HCEC 1CT (cell line): ENCODE data around the gene ARID2.
A peak's percentile ranks its signal among the peaks of the same experiment; 100 is the strongest.

Experiments
- DNase-seq: peaks from one replicate; pipeline ENCODE4 v3.0.0-alpha.2; 2017

ARID2 gene

GRCh38 chr12:45763381-45763780 lies 33.9 kb downstream of the ARID2 start:
- DNase-seq = no peak

- no peak for DNase-seq
Observed at GRCh38 chr12:45768194-45768593, 38.7 kb downstream of the ARID2 start.

- DNase-seq = no peak
Observed at GRCh38 chr12:45773747-45774146, 44.2 kb downstream of the ARID2 start.

- DNase-seq = no peak
Observed at GRCh38 chr12:45774508-45775162, 45.1 kb downstream of the ARID2 start.

- DNase-seq = no peak
Observed at GRCh38 chr12:45775465-45775864, 46.0 kb downstream of the ARID2 start.

- DNase-seq = no peak
Observed at GRCh38 chr12:45775964-45776363, 46.5 kb downstream of the ARID2 start.

GRCh38 chr12:45779936-45780335 lies 50.4 kb downstream of the ARID2 start:
- DNase-seq = no peak

- DNase-seq = no peak
Observed at GRCh38 chr12:45781080-45781479, 51.6 kb downstream of the ARID2 start.

GRCh38 chr12:45785315-45785714 lies 55.8 kb downstream of the ARID2 start:
- no peak for DNase-seq

- DNase-seq = peak; percentile 15
Observed at GRCh38 chr12:45789025-45789424, 59.5 kb downstream of the ARID2 start.

GRCh38 chr12:45794422-45794821 lies 64.9 kb downstream of the ARID2 start:
- DNase-seq = no peak

GRCh38 chr12:45801625-45802024 lies 72.1 kb downstream of the ARID2 start:
- DNase-seq = no peak

- DNase-seq = no peak
Observed at GRCh38 chr12:45803111-45803510, 73.6 kb downstream of the ARID2 start.

GRCh38 chr12:45816652-45817051 lies 87.1 kb downstream of the ARID2 start:
- no peak for DNase-seq

GRCh38 chr12:45827974-45828373 lies 98.5 kb downstream of the ARID2 start:
- DNase-seq = no peak

GRCh38 chr12:45828402-45828801 lies 98.9 kb downstream of the ARID2 start:
- no peak for DNase-seq

GRCh38 chr12:45831590-45831989 lies 102.1 kb downstream of the ARID2 start:
- DNase-seq = no peak

- no peak for DNase-seq
Observed at GRCh38 chr12:45833401-45833800, 103.9 kb downstream of the ARID2 start.

GRCh38 chr12:45834809-45835208 lies 105.3 kb downstream of the ARID2 start:
- DNase-seq = no peak

GRCh38 chr12:45839917-45840316 lies 110.4 kb downstream of the ARID2 start:
- no peak for DNase-seq

- DNase-seq = peak; percentile 7
Observed at GRCh38 chr12:45849289-45849688, 119.8 kb downstream of the ARID2 start.

GRCh38 chr12:45850302-45850701 lies 120.8 kb downstream of the ARID2 start:
- DNase-seq = no peak

GRCh38 chr12:45852508-45852907 lies 123.0 kb downstream of the ARID2 start:
- no peak for DNase-seq

GRCh38 chr12:45853550-45853949 lies 124.0 kb downstream of the ARID2 start:
- no peak for DNase-seq

- no peak for DNase-seq
Observed at GRCh38 chr12:45863332-45863731, 133.8 kb downstream of the ARID2 start.
